HFF-Myc (cell line): ENCODE results near the gene SASH1.
A peak's percentile ranks its signal among the peaks of the same experiment; 100 is the strongest.

Experiments
- DNase-seq: peaks from one replicate; pipeline ENCODE4 v3.0.0-alpha.2; 2011; ENCODE audit warnings: low read depth; ENCODE audit errors: extremely low read depth
- H3K4me3 ChIP-seq: replicated peaks from 2 replicates; pipeline ENCODE4 v1.5.1; 2011; ENCODE audit warnings: low read depth, mild to moderate bottlenecking, control low read depth, low read length
- TF ChIP-seq, protein P1 (sequence below): IDR thresholded peaks from 2 replicates; pipeline ENCODE4 v1.5.1; 2012; ENCODE audit warnings: mild to moderate bottlenecking, low read depth, low read length, control low read depth; ENCODE audit errors: missing control alignments

The SASH1 gene

DNA sequence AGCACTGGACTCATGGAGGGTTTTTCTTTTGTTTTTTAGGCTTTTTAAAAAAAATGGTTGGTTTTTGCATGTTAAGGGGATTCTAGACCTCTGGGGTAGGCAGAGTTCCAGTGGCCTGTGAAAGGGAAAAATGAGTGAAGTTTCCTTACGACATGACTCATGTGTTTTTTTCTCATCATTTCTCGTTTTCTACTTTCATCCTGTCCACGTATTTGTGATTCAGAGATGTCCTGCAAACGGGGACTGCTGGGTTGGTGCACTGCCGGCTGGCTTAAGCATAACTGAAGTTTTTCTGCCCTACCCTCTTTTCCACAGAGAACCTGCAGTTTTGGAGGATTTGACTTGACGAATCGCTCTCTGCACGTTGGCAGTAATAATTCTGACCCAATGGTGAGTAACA is 182.3 kb downstream of the SASH1 start:
- TF ChIP-seq, protein P1, sequence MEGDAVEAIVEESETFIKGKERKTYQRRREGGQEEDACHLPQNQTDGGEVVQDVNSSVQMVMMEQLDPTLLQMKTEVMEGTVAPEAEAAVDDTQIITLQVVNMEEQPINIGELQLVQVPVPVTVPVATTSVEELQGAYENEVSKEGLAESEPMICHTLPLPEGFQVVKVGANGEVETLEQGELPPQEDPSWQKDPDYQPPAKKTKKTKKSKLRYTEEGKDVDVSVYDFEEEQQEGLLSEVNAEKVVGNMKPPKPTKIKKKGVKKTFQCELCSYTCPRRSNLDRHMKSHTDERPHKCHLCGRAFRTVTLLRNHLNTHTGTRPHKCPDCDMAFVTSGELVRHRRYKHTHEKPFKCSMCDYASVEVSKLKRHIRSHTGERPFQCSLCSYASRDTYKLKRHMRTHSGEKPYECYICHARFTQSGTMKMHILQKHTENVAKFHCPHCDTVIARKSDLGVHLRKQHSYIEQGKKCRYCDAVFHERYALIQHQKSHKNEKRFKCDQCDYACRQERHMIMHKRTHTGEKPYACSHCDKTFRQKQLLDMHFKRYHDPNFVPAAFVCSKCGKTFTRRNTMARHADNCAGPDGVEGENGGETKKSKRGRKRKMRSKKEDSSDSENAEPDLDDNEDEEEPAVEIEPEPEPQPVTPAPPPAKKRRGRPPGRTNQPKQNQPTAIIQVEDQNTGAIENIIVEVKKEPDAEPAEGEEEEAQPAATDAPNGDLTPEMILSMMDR = no peak
- no peak for DNase-seq

GRCh38 chr6:148525453-148525852 is 182.8 kb downstream of the SASH1 start:
- H3K4me3 ChIP-seq = peak overlapping the region; percentile 23
- DNase-seq = no peak
- TF ChIP-seq, protein P1 = no peak

More for the DNA sequence above, 182.3 kb downstream of the SASH1 start:
- H3K4me3 ChIP-seq = peak overlapping the region; percentile 23

- H3K4me3 ChIP-seq = no peak overlapping the region
- DNase-seq = no peak
- TF ChIP-seq, protein P1 = no peak
Observed at GRCh38 chr6:148526145-148526544, 183.5 kb downstream of the SASH1 start.

- no peak overlapping the region for H3K4me3 ChIP-seq
- TF ChIP-seq, protein P1 = peak; percentile 21
- no peak for DNase-seq
Observed at GRCh38 chr6:148528292-148528691, 185.7 kb downstream of the SASH1 start.

- TF ChIP-seq, protein P1 = no peak
- DNase-seq = no peak
- no peak overlapping the region for H3K4me3 ChIP-seq
Observed at GRCh38 chr6:148529010-148529409, 186.4 kb downstream of the SASH1 start.

GRCh38 chr6:148530394-148530953 is 187.8 kb downstream of the SASH1 start:
- TF ChIP-seq, protein P1 = no peak
- H3K4me3 ChIP-seq = peak overlapping the region; percentile 24; the same call in 1 of the 2 replicates
- no peak for DNase-seq

DNA sequence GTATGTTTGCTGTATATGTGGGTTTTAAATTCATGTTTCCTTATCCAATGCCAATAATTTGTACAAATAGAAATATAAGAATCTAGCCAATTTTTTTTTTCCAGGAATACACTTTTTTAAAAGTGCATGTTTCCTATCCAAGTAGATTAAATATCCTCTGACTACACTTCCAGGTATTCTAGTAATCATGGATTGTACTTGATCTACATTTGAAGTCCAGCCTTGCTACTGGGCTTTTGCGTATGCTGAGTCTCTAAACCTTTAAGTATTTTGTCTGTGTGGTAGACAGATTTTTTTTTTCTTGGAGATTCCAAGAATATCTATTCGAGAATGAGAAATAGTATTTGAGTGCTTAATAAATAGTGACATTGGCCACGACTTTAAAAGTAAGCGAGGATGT is 188.3 kb downstream of the SASH1 start:
- H3K4me3 ChIP-seq = no peak overlapping the region; the same call in 1 of the 2 replicates
- TF ChIP-seq, protein P1 = no peak
- DNase-seq = no peak
